T-helper 17 cell (primary cell): ENCODE data around the gene ZRSR2. TPM values are rescaled to one million over a fixed set of nuclear protein-coding genes. Genes with fewer than 3 reads are reported as not detected.
"Not testable (repeated sequence)": the region's sequence is repeated elsewhere in the genome, so short reads cannot be mapped to it uniquely, and the experiment has no call there.

ENCODE experiments used
- ATAC-seq: fragments of 150-1000 bp; cut with Tn5 transposase; 2 replicates; pipeline ENCODE4 v1.10.0; 2021; ENCODE audit warnings: mild to moderate bottlenecking, moderate library complexity
- DNase-seq, 3 donors: peaks; one replicate each; pipeline versions ENCODE4 v3.0.0 to v3.0.0-alpha.2; 2020 to 2021
- H3K9me3 ChIP-seq: one replicate; pipeline ENCODE4 v1.7.0; 2013; ENCODE audit warnings: low read length, mild to moderate bottlenecking; ENCODE audit not compliant: control insufficient read depth, poor library complexity, severe bottlenecking
- H3K27ac Mint-ChIP-seq: one replicate; pipeline ENCODE4 v1.8.0; 2022; ENCODE audit warnings: mild to moderate bottlenecking, moderate library complexity, mixed read lengths
- H3K27me3 Mint-ChIP-seq: one replicate; pipeline ENCODE4 v1.8.0; 2022; ENCODE audit warnings: mixed read lengths
- H3K36me3 Mint-ChIP-seq: one replicate; pipeline ENCODE4 v1.8.0; 2022; ENCODE audit warnings: low read depth, mixed read lengths
- H3K4me1 Mint-ChIP-seq: one replicate; pipeline ENCODE4 v1.8.0; 2022; ENCODE audit warnings: mild to moderate bottlenecking, mixed read lengths
- H3K4me3 Mint-ChIP-seq: one replicate; pipeline ENCODE4 v1.8.0; 2022; ENCODE audit warnings: mild to moderate bottlenecking, moderate library complexity, mixed read lengths
- total RNA-seq, 4 donors: library from RNA in 2 of 4; stranded (reverse) in 2 of 4; gene quantifications; one replicate each; pipeline ENCODE4 v1.2.3 and lab custom pipeline; 2022 to 2026

The ZRSR2 gene
- total RNA-seq, 2 donors from 2014 or later: 18.5 to 19.6 TPM

- Mint-ChIP-seq H3K4me3 (no peak overlapping the region), H3K4me1 (peaks cover 23% of the 10 kb centered on the region), H3K27ac (no peak overlapping the region), H3K36me3 (peaks cover 2% of the 10 kb centered on the region), H3K27me3 (no peaks in the 10 kb centered on the region)
- peak; percentile 77 for ATAC-seq
- no peak for DNase-seq
- H3K9me3 ChIP-seq: no peaks in the 10 kb centered on the region
These were observed 25.6 kb downstream of the ZRSR2 start for GRCh38 chrX:15815779-15816437.

GRCh38 chrX:15816438-15816809 lies 26.1 kb downstream of the ZRSR2 start:
- peak overlapping the region; percentile 8 for H3K27ac Mint-ChIP-seq
- H3K4me3 Mint-ChIP-seq: no peak overlapping the region
- H3K36me3 Mint-ChIP-seq: peaks cover 2% of the 10 kb centered on the region

GRCh38 chrX:15816886-15817285 lies 26.6 kb downstream of the ZRSR2 start:
- Mint-ChIP-seq H3K36me3 (peaks cover 2% of the 10 kb centered on the region), H3K4me3 (peak overlapping the region; percentile 63), H3K27me3 (no peaks in the 10 kb centered on the region), H3K4me1 (peaks cover 23% of the 10 kb centered on the region), H3K27ac (peak overlapping the region; percentile 8)
- H3K9me3 ChIP-seq: no peaks in the 10 kb centered on the region
- no peak for DNase-seq
- peak; percentile 81 for ATAC-seq

More at GRCh38 chrX:15816438-15816809, 26.1 kb downstream of the ZRSR2 start:
- Mint-ChIP-seq H3K27me3 (no peaks in the 10 kb centered on the region), H3K4me1 (peaks cover 23% of the 10 kb centered on the region)
- H3K9me3 ChIP-seq: no peaks in the 10 kb centered on the region
- ATAC-seq (peak; percentile 6), DNase-seq (no peak)

GRCh38 chrX:15820106-15821073 lies 30.1 kb downstream of the ZRSR2 start:
- no peak for ATAC-seq

GRCh38 chrX:15822922-15823321 lies 32.6 kb downstream of the ZRSR2 start:
- Mint-ChIP-seq H3K27ac (no peak overlapping the region), H3K36me3 (peaks cover 4% of the 10 kb centered on the region), H3K4me1 (peaks cover 2% of the 10 kb centered on the region), H3K4me3 (no peak overlapping the region), H3K27me3 (no peaks in the 10 kb centered on the region)
- no peaks in the 10 kb centered on the region for H3K9me3 ChIP-seq
- DNase-seq (no peak), ATAC-seq (no peak)

More at GRCh38 chrX:15820106-15821073, 30.1 kb downstream of the ZRSR2 start:
- Mint-ChIP-seq H3K27ac (peak overlapping the region; percentile 51), H3K36me3 (peaks cover 5% of the 10 kb centered on the region), H3K4me1 (peaks cover 14% of the 10 kb centered on the region), H3K27me3 (no peaks in the 10 kb centered on the region), H3K4me3 (no peak overlapping the region)
- no peak for DNase-seq
- no peaks in the 10 kb centered on the region for H3K9me3 ChIP-seq

GRCh38 chrX:15825936-15826335 lies 35.7 kb downstream of the ZRSR2 start:
- no peaks in the 10 kb centered on the region for H3K4me1 Mint-ChIP-seq
- ATAC-seq (no peak), DNase-seq (no peak)
- H3K9me3 ChIP-seq: no peaks in the 10 kb centered on the region
- no peak overlapping the region for H3K4me3 Mint-ChIP-seq
- H3K36me3 Mint-ChIP-seq: peaks cover 3% of the 10 kb centered on the region
- H3K27ac Mint-ChIP-seq: no peak overlapping the region
- no peaks in the 10 kb centered on the region for H3K27me3 Mint-ChIP-seq

GRCh38 chrX:15829217-15829616 lies 38.9 kb downstream of the ZRSR2 start:
- H3K9me3 ChIP-seq: no peaks in the 10 kb centered on the region
- no peaks in the 10 kb centered on the region for H3K27me3 Mint-ChIP-seq
- DNase-seq (no peak), ATAC-seq (no peak)
- peaks cover 3% of the 10 kb centered on the region for H3K4me1 Mint-ChIP-seq
- H3K27ac Mint-ChIP-seq: no peak overlapping the region
- H3K4me3 Mint-ChIP-seq: no peak overlapping the region
- H3K36me3 Mint-ChIP-seq: no peaks in the 10 kb centered on the region

- not testable (repeated sequence) for H3K27me3 Mint-ChIP-seq, DNase-seq, ATAC-seq, H3K4me3 Mint-ChIP-seq, H3K36me3 Mint-ChIP-seq, H3K27ac Mint-ChIP-seq, H3K4me1 Mint-ChIP-seq, H3K9me3 ChIP-seq
These were observed 41.1 kb downstream of the ZRSR2 start for GRCh38 chrX:15831347-15831746.

- Mint-ChIP-seq H3K4me3 (no peak overlapping the region), H3K27ac (no peak overlapping the region), H3K27me3 (no peaks in the 10 kb centered on the region), H3K36me3 (no peaks in the 10 kb centered on the region), H3K4me1 (peaks cover 3% of the 10 kb centered on the region)
- no peaks in the 10 kb centered on the region for H3K9me3 ChIP-seq
- DNase-seq (no peak), ATAC-seq (no peak)
These were observed 43.8 kb downstream of the ZRSR2 start for GRCh38 chrX:15834053-15834452.

- H3K9me3 ChIP-seq: no peaks in the 10 kb centered on the region
- Mint-ChIP-seq H3K27ac (no peak overlapping the region), H3K4me1 (peaks cover 3% of the 10 kb centered on the region), H3K4me3 (no peak overlapping the region), H3K36me3 (no peaks in the 10 kb centered on the region), H3K27me3 (no peaks in the 10 kb centered on the region)
- DNase-seq (no peak), ATAC-seq (no peak)
These were observed 44.7 kb downstream of the ZRSR2 start for GRCh38 chrX:15834827-15835595.

- DNase-seq (peak in 1 of 3 donors; percentile 4), ATAC-seq (peak; percentile 41)
- no peaks in the 10 kb centered on the region for H3K9me3 ChIP-seq
- Mint-ChIP-seq H3K27ac (no peak overlapping the region), H3K27me3 (no peaks in the 10 kb centered on the region), H3K36me3 (no peaks in the 10 kb centered on the region), H3K4me3 (no peak overlapping the region), H3K4me1 (peaks cover 3% of the 10 kb centered on the region)
These were observed 47.7 kb downstream of the ZRSR2 start for GRCh38 chrX:15838017-15838416.

GRCh38 chrX:15841853-15842516 lies 51.7 kb downstream of the ZRSR2 start:
- H3K4me1 Mint-ChIP-seq: no peaks in the 10 kb centered on the region
- no peak overlapping the region for H3K4me3 Mint-ChIP-seq
- H3K36me3 Mint-ChIP-seq: no peaks in the 10 kb centered on the region
- DNase-seq (no peak), ATAC-seq (no peak)
- H3K27ac Mint-ChIP-seq: no peak overlapping the region
- H3K27me3 Mint-ChIP-seq: no peaks in the 10 kb centered on the region
- H3K9me3 ChIP-seq: no peaks in the 10 kb centered on the region
